H54 (cell line): Measurements from ENCODE around the gene RASSF7.
A peak's percentile ranks its signal among the peaks of the same experiment; 100 is the strongest.
"Not testable (repeated sequence)": the region's sequence is repeated elsewhere in the genome, so short reads cannot be mapped to it uniquely, and the experiment has no call there.

Experiments used
- DNase-seq: peaks from one replicate; pipeline ENCODE4 v3.0.0; 2011; ENCODE audit warnings: low spot score, mixed read lengths; ENCODE audit not compliant: insufficient read length
- FAIRE-seq: peaks from 3 replicates; lab custom pipeline; 2011; peaks lifted over from hg19 to GRCh38; lab: Jason Lieb, UNC
- POLR2A ChIP-seq: IDR thresholded peaks from 2 replicates; pipeline ENCODE4 v1.6.1; 2011; ENCODE audit warnings: low read depth, mild to moderate bottlenecking, low read length

Gene RASSF7

GRCh38 chr11:560305-561147 is at the start of gene RASSF7, which contains the start of gene LMNTD2:
Gene RASSF7 (plus strand): TSS chr11:560970. CDS start chr11:561769, 799 bp downstream.
Gene LMNTD2 (minus strand): TSS chr11:560738. CDS start chr11:560716, 22 bp downstream.
- no peak for FAIRE-seq
- TF ChIP-seq POLR2A = peak; percentile 47; the same call in 1 of the 2 replicates
- peak; percentile 97 for DNase-seq

GRCh38 chr11:512761-513595 is 47.8 kb upstream of the RASSF7 start:
- no peak for FAIRE-seq
- no peak for TF ChIP-seq POLR2A

GRCh38 chr11:514606-515005 is 46.2 kb upstream of the RASSF7 start:
- no peak for FAIRE-seq
- no peak for TF ChIP-seq POLR2A
- no peak for DNase-seq

More at GRCh38 chr11:512761-513595, 47.8 kb upstream of the RASSF7 start:
- no peak for DNase-seq

GRCh38 chr11:515131-515530 is 45.6 kb upstream of the RASSF7 start:
- TF ChIP-seq POLR2A = no peak
- FAIRE-seq (no peak), DNase-seq (no peak)

- FAIRE-seq (no peak), DNase-seq (no peak)
- TF ChIP-seq POLR2A = no peak
Observed at GRCh38 chr11:516400-516799, 44.4 kb upstream of the RASSF7 start.

- not testable (repeated sequence) for FAIRE-seq, DNase-seq
Observed at GRCh38 chr11:516918-517685, 43.7 kb upstream of the RASSF7 start.

GRCh38 chr11:518463-519202 is 42.1 kb upstream of the RASSF7 start:
- no peak for TF ChIP-seq POLR2A
- FAIRE-seq = no peak
- DNase-seq = no peak

GRCh38 chr11:520428-521176 is 40.2 kb upstream of the RASSF7 start:
- no peak for FAIRE-seq
- TF ChIP-seq POLR2A = no peak
- no peak for DNase-seq

GRCh38 chr11:521177-521688 is 39.5 kb upstream of the RASSF7 start:
- no peak for DNase-seq
- FAIRE-seq = no peak
- TF ChIP-seq POLR2A = no peak

- DNase-seq (no peak), FAIRE-seq (no peak)
Observed at GRCh38 chr11:526192-526591, 34.6 kb upstream of the RASSF7 start.

GRCh38 chr11:528166-528814 is 32.5 kb upstream of the RASSF7 start:
- FAIRE-seq (no peak), DNase-seq (no peak)
- no peak for TF ChIP-seq POLR2A

More at GRCh38 chr11:526192-526591, 34.6 kb upstream of the RASSF7 start:
- TF ChIP-seq POLR2A = no peak
